T-helper 9 cell (primary cell): ENCODE data around the gene HMOX1.
"Not testable (repeated sequence)": the region's sequence is repeated elsewhere in the genome, so short reads cannot be mapped to it uniquely, and the experiment has no call there.

ENCODE experiments used
- DNase-seq: peaks from one replicate; pipeline ENCODE4 v3.0.0-alpha.2; 2020

The HMOX1 gene

DNA sequence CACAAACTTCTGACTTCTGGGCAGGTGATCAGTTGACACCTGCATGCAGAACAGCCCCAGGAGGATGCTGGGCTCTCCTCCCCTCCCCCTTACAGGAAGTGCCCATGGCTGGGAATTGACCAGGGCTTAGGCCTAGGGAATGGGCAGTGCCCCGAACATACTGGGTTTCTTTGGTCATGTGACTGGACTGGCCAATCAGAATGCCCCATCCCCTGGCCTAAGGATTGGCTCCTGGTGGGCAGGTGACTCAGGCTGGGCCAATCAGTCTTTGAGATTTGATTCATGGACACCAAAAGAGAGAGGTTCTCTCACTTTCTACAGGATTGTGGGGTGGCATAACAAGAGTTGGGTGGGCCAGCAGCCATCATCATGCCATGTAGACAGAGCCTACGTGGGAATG, 56.2 kb downstream of the HMOX1 start:
- DNase-seq = no peak

DNA sequence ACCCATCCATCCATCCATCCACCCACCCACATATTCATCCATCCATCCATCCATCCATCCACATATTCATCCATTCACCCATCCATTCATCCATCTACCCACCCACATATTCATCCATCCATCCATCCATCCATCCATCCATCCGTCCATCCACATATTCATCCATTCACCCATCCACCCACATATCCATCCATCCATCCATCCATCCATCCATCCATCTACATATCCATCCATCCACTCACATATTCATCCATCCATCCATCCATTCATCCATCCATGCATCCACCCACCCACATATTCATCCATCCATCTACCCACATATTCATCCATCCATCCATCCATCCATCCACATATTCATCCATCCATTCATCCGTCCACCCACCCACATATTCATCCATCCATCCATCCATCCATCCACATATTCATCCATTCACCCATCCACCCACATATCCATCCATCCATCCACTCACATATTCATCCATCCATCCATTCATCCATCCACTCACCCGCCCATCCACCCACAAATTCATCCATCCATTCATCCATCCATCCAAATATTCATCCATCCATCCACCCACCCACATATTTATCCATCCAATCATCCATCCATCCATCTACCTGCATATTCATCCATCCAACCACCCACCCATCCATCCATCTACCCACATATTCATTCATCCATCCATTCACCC, 57.9 kb downstream of the HMOX1 start:
- not testable (repeated sequence) for DNase-seq

DNA sequence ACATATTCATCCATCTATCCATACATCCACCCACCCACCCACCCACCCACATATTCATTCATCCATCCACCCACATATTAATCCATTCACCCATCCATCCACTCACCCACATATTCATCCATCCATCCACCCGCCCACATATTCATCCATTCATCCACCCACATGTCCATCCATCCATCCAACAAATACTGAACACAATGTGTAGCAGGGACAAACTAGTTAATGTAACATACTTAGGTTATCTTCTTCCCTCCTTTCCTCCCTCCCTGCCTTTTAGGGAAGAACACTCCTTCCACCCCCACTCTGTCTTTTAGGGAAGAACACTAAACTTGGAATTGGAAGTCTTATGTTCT, 58.4 kb downstream of the HMOX1 start:
- no peak for DNase-seq

DNA sequence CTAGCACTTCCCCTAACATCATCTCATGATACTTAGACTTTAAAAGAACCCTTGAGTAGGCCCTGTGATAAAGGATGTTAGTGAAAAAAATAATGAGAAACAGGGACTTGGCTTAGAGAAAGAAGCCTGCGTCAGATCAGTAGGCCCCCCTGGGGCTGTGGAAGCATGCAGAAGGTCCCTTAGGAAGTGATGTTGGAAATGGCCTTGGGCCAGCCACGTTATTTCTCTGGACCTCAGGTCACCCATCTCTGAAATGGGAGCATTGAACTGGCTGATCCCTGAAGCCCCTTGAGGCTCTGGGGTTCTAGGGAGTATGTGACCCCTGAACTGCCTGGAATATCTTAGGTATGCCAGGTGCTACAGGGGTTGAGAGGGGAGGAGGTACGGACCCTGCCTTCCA, 59.2 kb downstream of the HMOX1 start:
- no peak for DNase-seq

DNA sequence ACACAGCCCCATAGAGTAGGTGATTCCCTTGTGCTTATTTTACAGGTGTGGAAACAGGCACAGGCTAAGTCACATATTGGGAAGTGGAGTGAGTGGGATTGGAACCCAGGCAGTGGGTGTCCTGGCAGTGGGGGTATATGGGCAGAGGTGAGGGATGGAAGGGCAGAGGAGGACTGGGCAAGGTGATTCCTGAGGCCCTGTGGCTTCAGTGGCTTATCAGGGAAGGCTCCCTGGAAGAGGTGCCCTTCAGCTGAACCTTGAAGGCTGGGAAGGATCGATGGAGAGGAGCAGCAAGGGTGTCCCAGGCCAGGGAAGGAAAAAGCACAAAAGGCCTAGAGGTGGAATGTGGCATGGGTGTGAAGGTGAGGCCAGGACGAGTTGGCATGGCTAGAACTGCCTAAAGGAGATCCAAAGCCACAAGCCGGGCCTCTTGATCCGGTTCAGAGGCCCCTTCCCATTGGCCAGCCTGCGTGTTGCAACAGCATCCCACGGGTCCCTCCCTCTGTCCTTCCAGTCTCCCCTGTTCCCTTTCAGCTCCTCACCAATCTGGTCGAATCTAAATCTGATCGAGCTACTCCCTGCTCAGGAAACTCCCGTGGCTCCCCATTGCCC, 60.7 kb downstream of the HMOX1 start:
- DNase-seq = no peak

DNA sequence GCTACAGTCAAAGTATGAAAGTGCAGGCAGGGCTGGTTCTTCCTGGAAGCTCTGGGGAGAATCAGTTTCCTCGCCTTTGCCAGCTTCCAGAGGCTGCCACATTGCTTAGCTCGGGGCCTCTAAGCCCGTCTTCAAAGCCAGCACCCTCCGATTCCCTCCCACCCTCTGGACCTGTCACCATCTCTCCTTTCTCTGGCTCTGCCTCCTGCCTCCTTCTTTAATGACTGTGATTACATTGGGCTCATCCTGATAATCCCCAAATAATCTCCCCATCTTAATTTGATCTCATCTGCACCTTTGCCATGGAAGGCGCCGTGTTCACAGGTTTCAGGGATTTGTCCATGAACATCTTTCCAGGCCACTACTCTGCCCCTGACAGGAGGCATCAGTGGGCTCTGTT, 61.6 kb downstream of the HMOX1 start:
- DNase-seq = no peak

DNA sequence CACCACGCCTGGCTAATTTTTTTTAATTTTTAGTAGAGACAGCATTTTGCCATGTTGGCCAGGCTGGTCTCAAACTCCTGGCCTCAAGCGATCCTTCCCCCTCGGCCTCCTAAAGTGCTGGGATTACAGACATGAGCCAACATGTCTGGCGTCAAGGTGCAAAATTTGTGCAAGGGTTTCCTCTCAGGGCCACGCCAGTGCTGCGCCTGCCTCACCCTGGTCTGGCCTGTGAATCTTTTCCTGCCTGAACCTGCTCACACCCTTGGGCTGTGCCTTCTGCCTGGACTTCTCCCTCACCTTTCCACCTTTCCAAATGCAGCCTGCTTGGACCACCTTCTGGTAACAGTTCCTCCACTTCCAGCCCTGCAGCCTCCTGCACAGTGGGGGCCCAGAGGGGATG, 62.4 kb downstream of the HMOX1 start:
- no peak for DNase-seq
